Stimulated activated CD4-positive, alpha-beta T cell treated with anti-CD3 and anti-CD28 coated beads, Interleukin-1b, Interleukin-23, amount 100 ng/mL, for 24 hours (primary cell): ENCODE measurements around the gene C19orf12.
"Not testable (repeated sequence)": the region's sequence is repeated elsewhere in the genome, so short reads cannot be mapped to it uniquely, and the experiment has no call there.

Source experiments
- DNase-seq, 4 experiments: peaks; one replicate each; pipeline ENCODE4 v3.0.0-alpha.2; 2020; ENCODE audit warnings: low read depth in 4 of 4, low spot score in 1 of 4

Gene C19orf12

DNA sequence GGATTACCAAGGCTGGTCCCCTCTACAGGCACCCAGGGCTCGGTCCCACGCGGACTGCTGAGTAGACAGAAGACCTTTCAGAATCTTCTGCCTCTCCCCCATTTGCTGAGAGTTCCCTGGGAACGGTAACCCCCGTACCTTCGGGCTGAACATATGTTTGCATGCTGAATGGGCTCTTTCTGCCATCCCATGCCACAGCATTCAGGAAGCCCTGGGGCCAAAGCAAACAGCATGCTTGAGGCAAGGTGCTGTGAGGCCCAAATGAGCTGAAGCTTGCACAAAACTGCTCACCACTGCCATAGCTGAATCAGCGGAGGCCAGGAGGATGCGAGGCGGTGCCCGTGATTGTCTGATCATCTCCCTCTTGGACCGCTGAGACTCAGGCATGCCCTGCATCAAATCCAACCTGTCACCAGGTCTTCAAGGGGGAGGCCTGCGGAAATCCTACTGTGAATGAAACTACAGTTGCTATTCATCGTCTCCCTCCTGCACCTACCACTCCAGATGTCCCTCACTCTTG lies 16.3 kb upstream of the C19orf12 start:
- DNase-seq = no peak

DNA sequence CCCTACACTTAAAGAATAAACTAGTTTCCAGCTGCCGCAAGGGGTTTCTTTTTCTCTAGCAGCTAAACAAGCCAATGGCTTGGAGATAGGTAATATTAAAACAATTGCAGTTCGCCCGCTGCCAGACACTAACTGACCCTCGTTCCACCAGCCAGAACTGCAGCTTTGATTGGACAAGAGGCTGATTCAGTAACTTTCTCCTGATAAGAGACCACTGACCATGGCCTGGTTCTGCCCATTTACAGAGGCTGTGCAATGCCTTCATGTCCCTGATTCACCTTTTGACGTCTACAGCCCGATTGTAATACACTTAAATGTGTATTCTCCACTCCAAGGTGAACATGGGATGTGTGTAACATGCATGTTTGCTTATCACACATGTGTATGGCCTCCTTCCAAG lies 12.8 kb upstream of the C19orf12 start:
- no peak for DNase-seq

DNA sequence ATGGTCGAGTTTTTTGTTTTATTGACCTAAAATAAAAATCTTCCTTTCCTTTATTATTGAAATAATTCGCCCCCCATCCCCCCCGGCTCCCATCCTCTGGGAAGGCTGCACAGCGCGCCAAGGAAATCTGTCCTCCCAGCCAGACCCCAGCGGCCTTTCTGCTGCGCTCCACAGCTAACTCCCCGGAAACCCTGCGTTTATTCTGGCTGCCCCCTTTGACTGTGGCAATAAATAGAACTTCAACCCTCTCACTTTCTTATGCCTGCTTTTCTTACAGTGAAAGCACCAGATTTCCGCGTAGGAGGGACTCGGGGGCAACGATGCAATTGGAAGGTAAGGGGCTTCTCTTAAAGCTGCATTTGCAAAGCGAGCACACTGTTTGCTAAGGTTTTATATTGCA lies 9.7 kb upstream of the C19orf12 start:
- DNase-seq = no peak

- peak in 2 of 4 experiments; percentile 24 to 29 for DNase-seq
Observed at GRCh38 chr19:29724102-29724641, 9.1 kb upstream of the C19orf12 start.

- no peak for DNase-seq
Observed at GRCh38 chr19:29717051-29717450, 2.0 kb upstream of the C19orf12 start.

DNA sequence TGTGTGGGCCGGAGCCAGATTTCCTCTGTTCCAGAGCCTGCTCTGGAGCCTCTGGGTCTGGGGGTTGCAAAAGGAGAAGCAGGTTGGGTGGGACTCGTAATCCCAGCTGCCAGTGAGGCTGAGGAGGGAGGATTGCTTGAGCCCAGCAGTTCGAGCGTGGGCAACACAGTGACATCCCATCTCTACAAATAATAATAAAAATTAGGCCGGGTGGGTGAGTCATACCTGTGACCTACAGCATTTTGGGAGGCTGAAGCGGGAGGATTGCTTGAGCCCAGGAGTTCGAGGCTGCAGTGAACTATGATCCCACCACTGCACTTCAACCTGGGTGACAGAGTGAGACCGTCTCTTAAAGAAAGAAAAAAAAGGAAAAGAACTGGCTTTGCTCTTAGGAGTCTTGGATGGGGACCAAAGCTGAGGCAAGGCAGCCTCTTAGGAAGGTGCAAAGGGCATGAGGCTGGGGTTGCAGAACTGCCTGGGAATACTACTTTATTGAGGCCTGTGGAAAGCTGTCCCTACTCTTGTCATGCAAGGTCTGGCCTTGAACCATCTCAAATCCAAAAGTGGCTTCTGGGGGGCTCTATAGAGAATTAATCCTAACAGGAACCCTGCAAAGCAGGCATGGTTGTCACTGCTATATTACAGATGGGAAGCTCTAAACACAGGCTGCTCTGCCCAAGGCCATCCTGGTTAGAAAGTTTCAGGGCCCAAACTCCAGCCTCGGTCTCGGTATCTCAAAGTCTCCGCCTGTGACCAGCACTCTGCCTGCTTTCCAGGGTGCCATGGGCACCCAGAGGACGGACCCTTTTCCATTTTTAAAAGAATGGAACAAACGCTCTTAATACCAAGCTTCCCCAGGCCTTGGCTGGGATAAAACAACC lies 880 bp upstream of the C19orf12 start:
- DNase-seq = no peak

- DNase-seq = peak in 1 of 4 experiments; percentile 15
Observed at GRCh38 chr19:29714371-29714952, 599 bp downstream of the C19orf12 start.

- no peak for DNase-seq
Observed at GRCh38 chr19:29712744-29713516, 2.1 kb downstream of the C19orf12 start.

- no peak for DNase-seq
Observed at GRCh38 chr19:29711584-29712132, 3.4 kb downstream of the C19orf12 start.

DNA sequence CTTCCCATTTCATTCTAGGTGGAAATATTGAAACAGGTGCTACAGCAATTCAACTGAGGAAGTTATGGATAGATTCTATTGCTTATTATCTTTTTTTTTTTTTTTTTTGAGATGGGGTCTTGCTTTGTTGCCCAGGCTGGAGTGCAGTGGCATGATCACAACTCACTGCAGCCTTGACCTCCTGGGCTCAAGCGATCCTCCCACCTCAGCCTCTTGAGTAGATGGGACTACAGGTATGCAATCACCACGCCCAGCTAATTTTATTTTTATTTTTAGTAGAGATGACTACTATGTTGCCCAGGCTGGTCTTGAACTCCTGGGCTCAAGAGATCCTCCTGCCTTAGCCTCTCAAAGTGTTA lies 5.6 kb downstream of the C19orf12 start:
- DNase-seq = not testable (repeated sequence)

GRCh38 chr19:29708554-29709439 lies 6.3 kb downstream of the C19orf12 start:
- DNase-seq = no peak

DNA sequence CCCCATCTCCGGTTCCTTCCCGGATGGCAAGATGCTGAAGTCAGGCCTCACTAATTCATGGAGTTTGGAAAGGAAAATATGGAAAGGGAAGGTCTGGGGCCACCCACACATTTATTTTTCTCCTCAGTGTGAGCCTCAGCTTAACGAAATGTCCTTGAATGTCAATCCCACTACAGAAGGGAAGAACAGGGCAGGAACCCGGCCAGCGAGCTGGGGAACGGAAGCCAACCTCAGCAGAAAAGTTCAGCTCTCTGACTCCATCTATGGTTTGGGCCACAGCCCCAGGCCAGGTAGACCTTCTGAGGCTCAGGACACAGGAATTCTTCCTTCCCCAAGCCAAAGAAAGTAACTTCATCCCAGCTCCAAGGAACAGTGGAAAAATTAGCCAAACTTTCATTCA lies 8.4 kb downstream of the C19orf12 start:
- no peak for DNase-seq

- DNase-seq = no peak
Observed at GRCh38 chr19:29705706-29706105, 9.4 kb downstream of the C19orf12 start.

GRCh38 chr19:29704562-29705558 lies 10.2 kb downstream of the C19orf12 start:
- no peak for DNase-seq

DNA sequence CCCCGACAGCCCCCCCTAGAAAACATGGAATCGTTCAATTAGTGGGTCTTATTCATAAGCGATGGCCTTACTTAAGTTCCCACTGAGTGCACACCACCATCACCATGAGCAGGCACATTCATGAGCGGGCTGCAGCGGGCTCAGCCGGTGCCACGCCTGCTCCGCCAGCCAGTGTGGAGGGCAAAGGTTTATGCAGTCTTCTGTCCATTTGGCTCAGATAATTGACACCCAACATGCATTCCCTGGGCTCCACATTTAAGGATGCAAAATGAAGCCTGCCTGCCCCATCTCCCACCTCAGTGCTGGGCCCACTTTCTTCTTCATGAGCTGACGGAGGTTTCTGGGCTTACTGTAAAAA lies 12.1 kb downstream of the C19orf12 start:
- no peak for DNase-seq

DNA sequence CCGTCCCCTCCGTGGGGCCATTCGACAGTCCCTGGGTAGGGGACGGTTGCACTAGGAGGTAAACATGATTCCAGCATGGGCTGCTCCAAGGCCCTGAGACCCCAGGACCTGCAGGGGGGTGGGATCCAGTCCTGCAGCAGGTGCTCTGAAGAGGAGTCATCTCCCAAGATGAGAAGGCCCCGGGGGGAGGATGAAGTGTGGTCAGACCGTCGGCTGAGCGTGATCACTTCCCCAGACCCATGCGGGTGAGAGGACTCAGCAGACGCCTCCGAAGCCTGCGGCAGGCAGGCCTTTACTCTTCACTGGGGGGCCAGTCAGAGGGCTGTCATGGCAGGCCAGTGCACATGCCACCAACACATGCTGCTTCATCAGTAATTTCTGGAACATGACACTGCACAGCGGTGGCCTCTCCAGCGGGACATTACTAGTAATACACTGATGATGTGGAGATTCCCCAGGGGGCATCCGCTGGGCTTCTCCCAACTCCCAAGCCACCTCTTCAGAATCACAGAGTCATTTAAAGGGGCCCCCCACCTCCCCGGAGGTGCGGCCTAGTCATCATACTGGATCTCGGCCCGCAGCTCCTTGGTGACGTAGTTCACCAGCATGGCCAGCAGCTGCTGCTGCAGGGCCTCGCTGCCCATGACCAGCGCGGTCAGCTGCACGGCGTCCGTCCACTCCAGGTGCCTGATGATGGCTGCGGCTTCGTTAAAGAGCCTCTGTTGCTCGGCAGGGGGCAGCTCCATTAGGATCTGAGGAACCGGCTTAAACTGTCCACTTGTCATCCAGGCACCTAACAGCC lies 12.7 kb downstream of the C19orf12 start:
- no peak for DNase-seq

DNA sequence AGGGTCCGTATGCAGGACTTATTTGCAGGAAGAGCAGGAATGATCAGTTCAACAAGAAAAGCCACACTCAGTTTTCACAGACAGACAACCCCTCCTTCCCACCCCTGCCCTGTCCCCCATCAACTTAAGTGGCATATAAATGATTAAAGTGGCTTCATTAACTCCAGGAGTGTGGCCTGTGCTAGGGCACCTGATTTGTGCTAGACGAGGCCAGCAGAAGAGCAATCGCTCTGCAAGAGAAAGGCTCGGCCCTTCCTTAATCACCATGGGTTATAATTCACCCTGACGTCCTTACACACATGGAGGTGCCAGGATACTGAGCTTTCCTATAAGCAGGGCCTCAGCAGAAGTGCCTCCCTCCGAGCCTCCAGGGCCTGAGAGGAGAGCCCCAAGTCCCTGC lies 14.6 kb downstream of the C19orf12 start:
- no peak for DNase-seq

DNA sequence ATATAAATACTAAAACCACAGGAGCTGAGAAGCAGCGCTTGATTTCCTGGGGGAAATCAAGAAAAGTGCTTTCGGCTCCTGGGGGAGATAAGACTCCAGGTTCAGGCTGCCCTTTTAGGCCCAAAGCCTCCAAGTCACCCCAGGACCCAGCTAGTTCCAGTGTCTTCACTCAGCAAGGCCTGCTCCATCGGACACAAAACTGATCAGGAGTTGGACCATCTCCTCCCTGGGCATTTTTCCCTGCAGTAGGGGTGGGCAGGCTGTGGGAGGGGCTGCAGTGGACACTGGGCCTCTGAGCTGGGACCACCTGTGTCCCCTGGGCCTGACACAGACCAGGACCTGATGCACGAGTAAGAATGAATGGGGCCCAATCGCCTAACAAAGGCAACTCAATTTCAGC lies 15.2 kb downstream of the C19orf12 start:
- no peak for DNase-seq
